Dermis microvascular lymphatic vessel endothelial cell (primary cell): ENCODE results near the gene DIS3L2. TPM values are rescaled to one million over a fixed set of nuclear protein-coding genes. Genes with fewer than 3 reads are reported as not detected.
"Not testable (repeated sequence)": the region's sequence is repeated elsewhere in the genome, so short reads cannot be mapped to it uniquely, and the experiment has no call there.

Experiments
- DNase-seq, 2 donors: peaks; one replicate each; pipeline versions ENCODE4 v3.0.0 to v3.0.0-alpha.2; 2010; ENCODE audit warnings: low read depth in 2 of 2
- total RNA-seq: library from RNA; depleted of rRNA; stranded (reverse); fragments of >200 nt; gene quantifications from 2 replicates; pipeline ENCODE4 v1.2.1, GENCODE V29; 2014

Gene DIS3L2
- total RNA-seq, 1 donor from 2014 or later = 13.4 TPM

DNA sequence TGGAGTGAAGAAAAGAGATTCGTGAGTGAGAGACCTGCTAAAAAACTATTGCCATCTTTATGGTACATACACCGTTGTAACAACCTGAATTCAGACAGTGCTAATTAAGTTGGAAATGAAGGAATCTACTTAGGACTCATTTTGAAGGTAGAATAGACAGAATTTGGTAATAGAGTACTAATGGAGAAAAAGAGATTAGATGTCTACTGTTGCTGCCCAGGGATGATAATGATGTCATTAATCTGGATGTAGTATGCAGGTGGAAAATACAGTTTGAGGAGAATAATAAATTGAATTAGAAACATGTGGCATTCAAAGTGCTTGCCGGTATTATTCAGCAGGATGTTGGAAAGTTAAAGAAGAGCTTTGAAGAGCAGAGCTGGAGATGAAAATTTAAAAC lies 44.7 kb downstream of the DIS3L2 start:
- DNase-seq = no peak

DNA sequence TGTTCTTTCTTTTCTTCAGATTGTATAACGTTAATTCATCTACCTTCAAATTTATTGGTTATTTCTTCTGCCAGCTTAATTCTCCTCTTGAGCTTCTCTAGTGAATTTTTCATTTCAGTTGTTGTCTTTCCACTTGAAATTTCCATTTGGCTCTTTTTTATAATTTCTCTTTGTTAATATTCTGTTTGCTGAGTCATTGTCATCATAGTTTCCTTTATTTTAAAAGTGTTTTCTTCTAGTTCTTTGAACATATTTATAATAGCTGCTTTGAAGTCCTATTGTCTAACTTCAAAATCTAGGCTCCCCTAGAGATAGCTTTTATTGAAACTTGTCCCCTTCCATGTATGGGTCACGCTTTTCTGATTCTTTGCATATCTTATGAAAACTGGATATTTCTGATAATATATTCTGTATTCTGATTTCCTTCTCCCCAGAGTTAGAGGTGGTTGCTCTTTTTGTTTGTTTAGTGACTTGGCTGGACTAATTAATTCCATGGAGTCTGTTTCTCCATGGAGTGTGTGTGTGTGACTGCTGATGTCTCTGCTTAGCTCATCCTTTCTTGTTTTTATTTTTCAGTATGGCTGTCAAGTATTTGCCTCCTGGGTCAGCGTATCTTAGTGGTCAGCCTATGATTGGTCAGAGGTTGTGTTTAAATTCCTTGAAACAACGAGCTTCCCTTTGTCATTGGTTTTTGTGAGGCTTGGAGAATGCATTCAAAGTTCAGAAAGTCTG lies 47.6 kb downstream of the DIS3L2 start:
- peak in 1 of 2 donors; percentile 3 for DNase-seq

DNA sequence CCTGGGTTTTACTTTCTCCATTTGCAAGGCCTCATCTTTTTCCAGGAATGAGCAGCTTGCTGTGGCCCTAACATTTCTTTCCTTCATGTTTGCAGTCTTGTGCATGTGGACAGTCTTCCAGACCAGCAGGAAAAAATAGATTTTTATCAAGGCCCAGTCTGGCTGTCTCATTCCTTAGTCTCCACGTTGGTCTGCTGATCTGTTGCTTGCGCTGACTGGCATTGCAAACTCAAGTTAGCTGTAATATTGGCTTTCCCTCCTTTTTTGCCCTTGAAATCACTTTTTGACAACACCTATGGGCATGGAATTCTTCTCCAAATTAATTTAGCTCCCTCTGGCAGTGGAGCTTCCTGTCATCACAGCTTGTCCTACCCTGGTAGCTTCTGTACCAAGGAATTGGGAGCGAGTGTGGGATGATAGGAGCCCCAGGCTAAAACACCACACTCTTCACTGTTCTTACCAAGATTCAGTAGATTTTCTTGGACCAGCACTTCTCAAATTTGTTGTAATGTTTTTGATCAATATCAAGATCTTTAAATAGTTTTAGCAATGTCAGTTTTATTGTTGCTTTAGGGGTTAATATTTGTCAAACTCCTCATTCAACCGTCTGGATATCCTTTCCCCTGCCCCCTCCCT lies 48.2 kb downstream of the DIS3L2 start:
- DNase-seq = no peak

DNA sequence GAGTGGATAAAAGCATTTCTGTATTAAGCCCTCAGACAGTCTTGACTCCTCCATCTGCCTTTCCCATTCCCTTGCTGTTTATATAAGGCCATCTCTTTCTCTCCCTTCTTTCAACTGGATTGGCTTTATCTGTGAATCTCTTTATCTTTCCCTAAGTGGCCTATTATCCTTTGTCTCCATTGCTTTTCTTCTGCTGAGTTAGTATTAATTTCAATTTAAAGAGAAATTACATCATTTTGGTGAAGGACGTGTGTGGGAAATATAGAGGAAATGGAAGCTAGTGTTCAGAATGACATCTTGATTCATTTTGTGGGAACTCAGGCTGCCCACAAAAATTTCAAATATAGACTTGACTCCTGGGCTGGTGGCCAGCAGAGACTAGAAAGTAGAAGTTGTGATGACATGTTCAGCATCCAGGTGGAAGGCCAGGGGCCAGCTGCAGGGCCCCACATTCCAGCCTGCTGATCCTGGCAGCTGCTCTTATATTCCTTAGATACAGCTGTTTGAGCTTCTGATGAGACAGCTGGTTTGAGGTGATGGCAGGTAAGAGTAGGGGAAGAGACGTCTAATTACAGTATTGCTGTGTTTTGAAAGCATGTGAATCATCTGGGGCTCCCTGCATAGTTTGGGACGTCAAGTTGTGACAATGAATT lies 52.3 kb downstream of the DIS3L2 start:
- DNase-seq = peak in 1 of 2 donors; percentile 7

DNA sequence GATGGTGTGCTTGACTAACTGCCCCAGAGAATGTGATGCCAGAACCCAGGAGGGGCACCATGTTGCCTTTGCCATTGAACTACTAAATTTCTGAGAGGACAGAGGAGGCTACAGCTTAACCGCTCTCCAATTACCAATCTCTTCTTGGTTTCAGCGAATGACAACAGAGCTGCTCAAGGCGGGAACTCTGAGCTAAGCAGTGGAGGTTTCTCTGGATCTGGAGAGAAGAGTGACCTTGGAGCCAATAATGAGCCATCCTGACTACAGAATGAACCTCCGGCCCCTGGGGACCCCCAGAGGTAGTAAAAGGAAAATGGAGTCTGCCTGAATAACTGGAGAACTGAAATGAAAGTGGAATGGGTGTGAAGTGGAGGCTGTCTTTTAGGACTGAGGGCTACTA lies 53.2 kb downstream of the DIS3L2 start:
- DNase-seq = no peak

DNA sequence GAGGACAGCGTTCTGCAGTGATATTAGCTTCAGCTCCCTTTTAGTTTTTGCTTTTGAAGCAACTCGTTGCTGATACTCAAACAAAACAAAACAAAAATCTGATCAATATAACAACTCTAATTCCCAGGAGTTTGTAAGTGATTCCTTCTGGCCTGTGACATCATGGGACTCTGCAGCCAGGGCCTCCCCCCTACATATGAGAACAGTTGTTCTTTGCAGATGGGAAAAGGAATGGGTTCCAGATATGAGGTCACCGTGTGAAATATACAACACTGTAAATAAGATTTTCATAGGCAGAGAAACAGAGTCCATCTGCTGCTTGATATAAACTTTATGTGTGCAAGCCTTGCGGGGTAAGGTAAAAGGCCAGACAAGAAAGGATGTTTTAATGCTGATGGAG lies 56.7 kb downstream of the DIS3L2 start:
- no peak for DNase-seq

DNA sequence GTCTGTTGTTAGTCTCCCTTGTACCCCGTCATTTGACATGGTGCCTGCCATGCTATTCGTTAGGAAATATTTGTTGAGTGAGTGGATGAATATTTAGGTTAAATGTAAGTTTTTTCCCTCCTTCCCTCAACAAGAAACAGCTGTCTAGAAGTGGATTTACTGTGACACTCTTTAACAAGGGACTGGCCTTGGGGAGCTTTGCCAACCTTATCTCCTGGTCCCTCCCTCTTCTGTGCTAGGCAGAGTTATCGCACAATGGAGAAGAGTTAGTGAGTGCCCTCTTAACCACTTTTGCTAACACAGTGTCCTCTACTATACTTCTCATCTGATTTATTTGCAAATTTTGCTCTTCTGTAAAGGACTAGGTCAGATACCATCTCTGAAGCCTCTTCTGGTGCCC lies 61.2 kb downstream of the DIS3L2 start:
- no peak for DNase-seq

DNA sequence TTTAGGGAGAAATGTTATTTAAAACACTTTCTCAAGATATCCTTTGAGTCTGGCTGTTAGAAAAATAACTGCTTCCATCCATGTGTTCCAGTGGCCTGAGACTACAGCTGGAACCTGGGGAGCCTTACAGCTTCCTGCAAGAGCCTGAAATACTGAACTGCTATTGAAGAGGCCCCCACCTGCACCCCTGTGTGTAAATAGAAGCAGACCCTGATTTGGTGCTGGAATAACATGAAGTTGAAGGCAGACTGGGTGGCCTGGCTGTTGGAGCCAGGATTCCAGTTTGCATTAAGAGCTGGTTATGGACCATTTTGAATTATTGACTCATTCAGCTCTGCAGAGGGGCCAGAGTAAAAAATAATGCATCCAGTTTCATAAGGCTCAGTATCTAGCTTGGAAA lies 61.9 kb downstream of the DIS3L2 start:
- DNase-seq = no peak

DNA sequence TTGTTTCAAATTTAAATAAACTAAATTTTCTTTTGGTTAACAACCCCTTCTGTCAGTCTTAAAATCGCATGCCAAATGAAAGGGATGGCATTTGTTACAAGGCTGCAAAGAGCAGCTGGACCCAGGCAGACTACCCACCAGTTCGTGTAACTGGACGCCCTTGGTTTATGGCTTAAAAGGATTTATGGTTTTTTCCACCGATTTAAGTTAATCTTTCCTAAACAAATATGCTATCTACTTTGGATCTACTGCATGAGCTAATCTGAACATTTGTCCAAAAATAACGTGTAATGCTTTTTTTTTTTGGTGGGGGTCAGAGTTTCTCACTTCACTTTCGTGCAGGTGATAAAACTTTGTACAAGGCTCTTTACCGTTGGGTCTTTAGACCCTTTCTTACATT lies 62.9 kb downstream of the DIS3L2 start:
- no peak for DNase-seq

DNA sequence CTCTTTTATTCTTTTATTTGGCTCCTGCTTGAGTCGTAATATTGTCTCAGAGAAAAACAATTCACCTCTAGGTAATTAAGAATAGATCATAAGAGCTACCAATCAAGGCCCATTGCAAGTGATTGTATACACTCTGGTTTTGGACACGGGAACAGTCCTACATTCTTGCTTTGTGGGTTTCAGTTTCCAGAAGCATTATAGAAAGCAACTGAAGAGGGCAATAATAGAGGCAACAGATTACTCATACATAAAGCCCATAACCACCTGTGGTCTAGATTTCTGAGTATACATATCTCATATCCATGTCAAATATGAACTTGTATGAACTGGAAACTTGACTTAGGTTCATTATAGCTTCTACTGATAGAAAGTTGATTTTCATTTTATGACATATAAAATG lies 65.4 kb downstream of the DIS3L2 start:
- DNase-seq = no peak

DNA sequence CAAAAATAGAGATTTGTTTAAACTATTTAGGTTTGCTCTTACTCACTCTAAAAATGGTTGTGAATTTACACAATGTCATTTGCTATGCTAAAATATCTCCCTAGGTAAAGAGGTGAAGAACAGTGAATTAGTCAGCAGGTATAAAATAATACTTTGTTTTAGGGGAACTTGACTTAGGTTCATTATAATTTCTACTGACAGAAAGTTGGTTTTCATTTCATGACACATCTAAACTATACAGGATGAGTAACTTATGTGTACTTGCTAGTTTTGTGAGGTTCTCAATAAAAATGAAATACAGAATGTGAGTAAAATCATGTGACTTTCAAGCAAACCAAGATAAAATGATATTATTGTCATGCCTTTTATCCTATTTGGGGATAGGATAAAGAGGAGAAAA lies 66.0 kb downstream of the DIS3L2 start:
- no peak for DNase-seq

DNA sequence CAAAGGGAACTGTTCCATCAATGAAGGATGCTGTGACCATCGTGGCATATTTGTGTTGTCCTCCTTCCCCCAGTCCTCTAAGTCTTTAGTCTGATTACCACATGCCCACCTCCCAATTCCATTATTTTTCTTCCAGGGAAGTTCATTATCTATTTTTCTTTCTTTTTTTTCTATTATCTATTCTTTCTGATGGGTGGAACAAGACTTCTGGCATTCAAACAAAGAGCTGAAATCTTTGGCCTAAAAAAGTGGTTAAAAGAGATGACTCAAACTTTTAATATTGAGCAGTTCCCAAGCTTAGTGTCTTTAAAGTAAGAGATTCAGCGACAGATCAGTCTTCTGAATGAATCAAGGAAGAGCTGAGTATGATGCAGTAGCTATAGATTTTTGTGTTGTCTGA lies 66.6 kb downstream of the DIS3L2 start:
- no peak for DNase-seq

DNA sequence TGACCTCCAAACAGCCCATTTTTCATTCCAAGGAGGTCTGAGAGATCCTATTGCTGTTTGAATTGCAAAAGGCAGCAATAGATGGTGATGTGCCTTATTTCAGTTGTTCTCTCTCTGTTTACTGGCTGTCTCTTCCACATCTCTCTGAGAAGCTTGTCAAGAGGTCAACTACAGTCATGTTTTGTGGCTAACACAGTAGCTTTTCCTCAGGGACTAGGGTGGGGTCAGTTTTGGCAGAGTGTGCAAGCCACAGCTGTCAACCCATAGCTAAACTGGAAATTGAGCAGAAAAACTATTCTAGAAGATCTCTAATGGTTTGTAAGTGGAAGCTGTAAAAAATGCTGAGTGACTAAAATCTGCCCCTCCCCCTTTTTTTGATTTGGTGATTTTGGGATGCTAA lies 67.1 kb downstream of the DIS3L2 start:
- DNase-seq = no peak

DNA sequence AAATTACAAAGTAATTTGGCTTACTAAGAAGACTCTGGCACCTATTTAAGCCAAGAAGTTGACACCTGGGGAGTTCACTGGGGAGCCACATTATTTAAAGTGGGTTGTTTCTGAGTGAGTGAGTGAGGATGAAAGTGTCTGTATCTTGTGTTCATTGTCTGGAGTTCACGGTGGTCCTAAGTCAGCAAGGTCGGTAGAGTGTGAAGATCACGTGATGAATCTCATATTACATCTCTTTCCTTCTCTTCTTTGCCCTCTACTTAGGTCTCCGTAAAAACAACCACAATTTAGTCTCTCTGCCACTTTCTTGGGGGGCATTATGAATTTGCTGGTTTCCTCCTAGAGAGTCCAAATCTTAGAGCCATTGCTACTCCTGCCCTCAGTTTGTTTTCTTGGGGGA lies 67.8 kb downstream of the DIS3L2 start:
- DNase-seq = no peak

DNA sequence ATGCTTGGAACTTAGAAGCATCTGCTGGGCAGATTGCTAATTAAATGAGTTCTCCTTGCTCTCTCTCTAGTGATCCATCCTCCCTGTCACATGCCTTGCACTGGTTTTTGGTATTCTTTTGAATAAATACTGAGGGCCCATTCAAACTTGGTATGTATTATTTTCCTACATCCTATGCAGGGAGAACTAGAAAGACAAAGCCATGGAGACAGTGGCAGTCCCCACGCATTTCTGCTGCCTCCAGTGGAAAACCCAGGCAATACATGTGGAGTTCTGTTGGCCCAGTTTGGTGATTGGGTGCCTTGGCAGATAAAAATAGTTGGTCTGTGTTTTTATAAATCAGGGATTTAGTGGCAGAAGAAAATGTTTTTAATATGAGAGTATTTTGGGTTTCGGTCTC lies 68.7 kb downstream of the DIS3L2 start:
- no peak for DNase-seq

DNA sequence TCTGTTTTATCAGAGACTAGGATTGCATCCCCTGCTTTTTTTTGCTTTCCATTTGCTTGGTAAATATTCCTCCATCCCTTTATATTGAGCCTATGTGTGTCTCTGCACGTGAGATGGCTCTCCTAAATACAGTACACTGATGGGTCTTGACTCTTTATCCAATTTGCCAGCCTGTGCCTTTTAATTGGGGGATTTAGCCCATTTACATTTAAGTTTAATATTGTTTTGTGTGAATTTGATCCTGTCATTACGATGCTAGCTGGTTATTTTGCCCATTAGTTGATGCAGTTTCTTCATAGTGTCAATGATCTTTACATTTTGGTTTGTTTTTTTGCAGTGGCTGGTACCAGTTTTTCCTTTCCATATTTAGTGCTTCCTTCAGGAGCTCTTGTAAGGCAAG lies 73.8 kb downstream of the DIS3L2 start:
- DNase-seq = not testable (repeated sequence)

DNA sequence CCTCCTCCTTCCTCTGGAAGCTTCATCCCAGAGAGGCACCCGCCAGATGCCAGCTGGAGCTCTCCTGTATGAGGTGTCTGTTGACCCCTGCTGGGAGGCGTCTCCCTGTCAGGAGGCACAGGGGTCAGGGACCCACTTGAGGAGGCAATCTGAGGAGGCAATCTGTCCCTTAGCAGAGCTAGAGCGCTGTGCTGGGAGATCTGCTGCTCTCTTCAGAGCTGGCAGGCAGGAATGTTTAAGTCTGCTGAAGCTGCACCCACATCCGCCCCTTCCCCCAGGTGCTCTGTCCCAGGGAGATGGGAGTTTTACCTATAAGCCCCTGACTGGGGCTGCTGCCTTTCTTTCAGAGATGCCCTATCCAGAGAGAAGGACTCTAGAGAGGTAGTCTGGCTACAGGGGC lies 75.4 kb downstream of the DIS3L2 start:
- DNase-seq = not testable (repeated sequence)

DNA sequence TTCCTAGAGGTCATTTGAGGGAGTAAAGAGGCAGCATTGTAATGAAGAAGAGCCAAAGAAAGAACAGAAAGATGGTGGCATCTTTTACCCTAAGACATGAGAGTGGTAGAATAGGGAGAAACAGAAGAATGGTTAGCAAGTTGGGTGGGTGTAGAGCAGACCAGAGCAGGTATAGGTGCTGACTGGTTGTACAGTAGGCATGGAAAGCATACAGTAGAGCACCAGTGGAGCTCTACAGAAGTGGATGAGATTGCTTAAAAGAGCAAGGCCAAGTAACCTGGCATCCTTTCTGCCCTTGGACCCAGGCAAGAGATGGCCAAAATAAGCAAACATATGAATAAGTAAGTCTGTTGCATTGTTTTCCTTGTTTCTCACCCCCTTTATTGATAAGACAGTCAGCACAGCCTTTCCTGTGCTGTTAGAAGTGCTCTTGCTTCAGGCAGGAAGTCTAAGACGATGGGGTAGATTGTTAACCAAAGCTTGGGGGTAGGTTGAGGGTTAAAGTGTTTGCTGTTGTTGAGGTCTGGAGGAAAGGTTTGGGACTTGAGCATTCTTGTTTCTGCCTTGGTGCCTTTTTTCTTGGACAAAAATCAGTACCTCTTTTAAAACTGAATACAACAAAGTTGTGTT lies 76.9 kb downstream of the DIS3L2 start:
- DNase-seq = peak in 1 of 2 donors; percentile 4

DNA sequence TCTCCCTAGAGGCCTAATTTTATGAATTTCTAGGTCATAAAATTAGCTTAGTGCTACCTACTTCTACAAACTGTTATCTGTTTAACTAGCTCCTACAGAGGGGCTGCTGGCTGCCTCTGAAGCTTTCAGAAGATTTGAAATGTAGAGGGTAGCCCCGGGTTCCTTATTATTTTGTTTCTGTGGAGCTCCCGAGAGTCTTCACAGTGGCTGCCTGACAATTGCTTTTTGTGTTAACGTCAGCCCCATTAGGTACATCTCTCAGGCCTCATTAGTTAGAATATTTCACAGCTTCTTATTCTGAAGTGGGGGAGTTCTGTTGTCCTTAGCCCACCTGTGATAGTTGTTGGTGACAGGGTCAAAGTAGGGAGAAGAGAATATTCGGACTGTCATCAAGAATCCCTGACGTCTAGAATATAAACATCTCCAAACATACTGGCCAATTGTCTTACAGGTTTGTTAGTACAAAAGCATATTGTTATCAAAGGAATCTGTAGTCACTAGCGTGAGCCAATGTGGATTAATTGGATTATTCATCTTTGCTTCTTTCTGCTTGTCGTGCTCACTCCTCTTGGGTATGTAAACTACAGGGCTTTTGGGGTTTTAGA lies 77.5 kb downstream of the DIS3L2 start:
- DNase-seq = no peak

DNA sequence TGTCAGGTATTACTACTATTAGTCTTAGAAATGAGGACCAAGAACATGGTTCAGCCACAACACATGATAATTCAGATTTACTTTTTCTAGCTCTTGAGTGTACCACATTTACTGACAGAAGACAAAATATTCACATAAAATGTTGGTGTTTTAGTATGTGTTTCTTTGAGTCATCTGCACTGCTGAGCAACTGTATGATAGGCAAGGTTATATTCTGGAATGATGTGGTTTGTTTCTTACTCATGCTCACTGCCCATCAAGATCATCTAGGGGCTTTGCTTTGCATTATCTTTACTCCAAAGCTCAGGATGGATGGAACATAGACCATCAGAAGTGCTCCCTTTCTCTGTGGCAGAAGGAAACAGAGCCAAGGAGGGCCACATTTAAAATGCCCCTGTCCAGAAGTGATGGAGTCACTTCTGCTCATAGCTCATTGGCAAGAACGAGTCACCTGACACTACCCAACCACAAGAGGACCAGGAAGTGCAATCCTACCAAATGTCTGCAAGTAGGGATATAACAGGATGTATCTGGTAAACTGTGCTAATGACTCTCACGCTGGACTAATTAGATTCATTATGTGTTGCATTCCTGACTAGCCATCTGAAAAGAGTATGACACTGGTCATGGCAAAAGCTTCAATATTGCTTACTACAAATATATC lies 81.5 kb downstream of the DIS3L2 start:
- DNase-seq = no peak

DNA sequence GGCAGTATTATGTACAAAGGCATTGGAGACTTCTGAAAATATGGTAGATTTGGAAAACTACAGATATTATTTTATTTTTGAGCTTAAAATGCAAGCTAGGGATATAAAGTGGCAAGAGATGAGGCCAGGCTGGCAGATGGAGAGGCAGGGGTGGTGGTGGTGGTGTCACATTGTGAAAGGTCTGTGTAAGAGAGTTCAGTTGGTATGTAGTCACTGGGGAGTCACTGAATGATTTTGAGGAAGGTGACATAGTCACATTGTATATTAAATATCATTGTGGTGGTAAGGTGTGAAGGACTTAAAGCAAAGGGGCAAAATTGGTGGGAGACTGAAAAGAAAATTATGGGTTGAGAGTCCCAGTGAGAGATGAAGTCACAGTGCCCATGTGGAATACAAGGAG lies 82.5 kb downstream of the DIS3L2 start:
- no peak for DNase-seq

DNA sequence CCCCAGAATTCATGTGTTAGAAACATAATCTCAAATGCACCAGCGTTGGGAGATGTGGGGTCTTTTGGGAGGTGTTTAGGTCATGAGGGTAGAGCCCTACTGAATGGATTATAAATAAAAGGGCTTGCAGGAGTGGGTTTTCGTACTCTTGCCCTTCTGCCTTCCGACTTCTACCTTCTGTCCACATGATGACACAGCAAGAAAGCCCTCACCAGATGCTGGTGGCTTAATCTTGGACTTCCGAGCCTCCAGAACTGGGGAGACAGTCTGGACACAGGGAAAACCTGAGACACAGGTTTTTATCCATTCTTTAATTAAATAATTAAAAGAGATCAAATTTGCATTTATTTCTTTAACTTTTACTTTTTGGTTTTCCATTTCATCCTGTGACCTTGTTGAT lies 87.8 kb downstream of the DIS3L2 start:
- no peak for DNase-seq
